Raji (cell line): ENCODE data around the gene POT1.

ENCODE experiments used
- POLR2A ChIP-seq: IDR thresholded peaks from 2 replicates; pipeline ENCODE4 v1.6.1; 2011; ENCODE audit warnings: low read depth, low read length, control low read depth; ENCODE audit not compliant: insufficient read depth

Gene POT1

GRCh38 chr7:124915242-124915641, 14.4 kb downstream of the POT1 start:
- no peak for TF ChIP-seq POLR2A

DNA sequence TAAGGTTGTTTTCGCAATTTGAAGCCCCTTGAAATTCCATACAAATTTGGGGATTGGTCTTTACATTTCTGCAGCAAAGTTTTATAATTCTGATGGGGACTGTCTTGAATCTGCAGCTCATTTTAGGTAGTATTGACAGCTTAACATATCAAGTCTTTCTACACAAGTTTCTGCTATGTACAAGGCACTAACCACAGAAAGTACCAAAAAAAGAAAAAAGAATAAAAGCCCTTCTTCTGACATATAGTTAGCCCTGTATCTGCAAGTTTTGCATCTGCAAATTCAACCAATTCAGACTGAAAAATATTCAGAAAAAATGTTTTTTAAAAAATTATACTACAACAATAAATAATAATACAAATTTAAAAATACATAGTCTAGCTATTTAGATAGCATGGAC, 15.3 kb downstream of the POT1 start:
- no peak for TF ChIP-seq POLR2A

- TF ChIP-seq POLR2A = no peak
Observed at GRCh38 chr7:124912972-124913371, 16.7 kb downstream of the POT1 start.

DNA sequence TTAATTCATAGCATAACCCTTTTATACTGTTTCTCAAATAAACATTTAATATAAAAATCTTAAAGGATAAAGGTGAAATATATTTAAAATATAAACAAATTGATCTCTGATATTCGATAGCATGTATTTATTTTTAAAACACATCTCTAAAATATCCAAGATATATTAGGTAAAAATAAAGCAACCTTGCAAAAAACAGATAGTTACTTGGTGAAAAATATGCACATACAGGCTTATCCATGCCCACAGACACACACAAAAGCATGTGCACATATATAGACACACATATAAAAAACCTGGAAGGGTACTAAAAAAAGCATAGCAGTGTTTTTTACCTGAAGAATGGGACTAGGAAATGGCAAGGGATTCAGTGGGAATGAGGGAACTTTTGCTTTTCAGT, 19.8 kb downstream of the POT1 start:
- TF ChIP-seq POLR2A = no peak

DNA sequence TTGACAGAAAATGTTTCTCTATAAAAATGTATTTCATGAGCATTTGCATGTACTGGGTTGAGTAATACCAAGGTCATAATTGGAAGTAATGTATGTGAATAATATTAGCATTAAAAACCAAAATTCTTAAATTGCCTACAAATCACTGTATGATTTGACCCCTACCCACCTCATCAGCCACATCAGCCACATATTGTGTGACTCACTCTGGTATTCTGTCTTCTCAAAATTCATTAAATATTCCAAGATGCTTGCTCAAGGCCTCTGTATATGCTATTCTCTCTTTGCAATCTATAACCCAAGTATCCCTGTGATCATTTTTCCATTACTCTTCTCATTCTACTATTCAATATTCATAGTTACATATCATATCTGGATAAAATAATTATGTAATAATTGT, 21.4 kb downstream of the POT1 start:
- no peak for TF ChIP-seq POLR2A

DNA sequence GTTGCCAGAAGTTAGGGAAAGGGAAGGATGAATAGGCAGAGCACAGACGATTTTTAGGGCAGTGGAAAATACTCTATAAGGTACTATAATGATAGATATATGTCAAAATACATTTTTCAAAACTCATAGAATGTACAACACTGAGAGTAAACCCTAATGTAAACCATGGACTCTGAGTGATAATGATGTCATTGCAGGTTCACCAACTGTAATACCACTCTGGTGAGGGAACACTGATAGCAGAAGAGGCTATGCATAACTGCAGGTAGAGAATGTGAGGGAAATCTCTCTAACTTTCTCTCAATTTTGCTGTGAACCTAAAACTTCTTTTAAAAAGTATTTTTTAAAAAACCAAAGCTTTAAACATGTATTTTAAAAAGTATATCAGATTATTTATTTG, 22.1 kb downstream of the POT1 start:
- TF ChIP-seq POLR2A = no peak

- no peak for TF ChIP-seq POLR2A
Observed at GRCh38 chr7:124898531-124898930, 31.1 kb downstream of the POT1 start.

- TF ChIP-seq POLR2A = no peak
Observed at GRCh38 chr7:124896001-124896400, 33.6 kb downstream of the POT1 start.

GRCh38 chr7:124893140-124893827, 36.3 kb downstream of the POT1 start:
- TF ChIP-seq POLR2A = no peak

- no peak for TF ChIP-seq POLR2A
Observed at GRCh38 chr7:124887247-124887646, 42.4 kb downstream of the POT1 start.

DNA sequence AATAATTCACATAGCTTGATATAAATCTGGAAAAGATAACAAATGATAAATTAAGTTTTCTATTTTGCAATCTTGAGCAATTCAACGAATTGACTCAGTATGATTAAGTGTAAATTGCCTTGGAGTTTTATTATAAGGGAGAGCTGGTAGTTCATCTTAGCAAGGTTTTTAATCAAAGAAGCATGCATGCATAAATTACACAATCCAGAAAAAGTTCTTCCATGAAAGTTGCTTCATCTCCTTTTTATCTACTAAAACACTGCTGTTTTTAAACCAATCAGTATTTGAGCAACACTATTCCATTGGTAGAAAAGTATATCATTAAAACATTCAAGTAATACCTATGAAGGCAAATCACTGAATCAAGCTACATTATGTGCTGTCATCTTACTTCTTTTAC, 47.6 kb downstream of the POT1 start:
- no peak for TF ChIP-seq POLR2A

DNA sequence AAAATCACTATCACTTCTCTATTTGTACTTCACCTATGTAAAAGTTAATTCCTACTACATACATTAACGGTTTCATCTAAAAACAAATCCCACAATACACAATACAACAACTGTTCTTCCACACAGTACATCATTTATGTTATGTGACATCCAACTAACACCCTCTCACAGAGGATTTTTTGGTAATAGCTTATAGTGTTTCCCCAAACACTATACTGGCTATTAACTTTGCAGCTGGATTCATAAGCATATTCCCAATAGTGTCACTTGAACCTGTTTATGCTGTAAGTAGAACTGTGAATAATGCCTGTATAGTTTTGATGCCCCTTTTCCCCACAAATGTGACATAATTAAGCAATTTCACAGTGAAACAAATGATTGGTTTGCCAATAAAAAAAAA, 49.9 kb downstream of the POT1 start:
- no peak for TF ChIP-seq POLR2A

DNA sequence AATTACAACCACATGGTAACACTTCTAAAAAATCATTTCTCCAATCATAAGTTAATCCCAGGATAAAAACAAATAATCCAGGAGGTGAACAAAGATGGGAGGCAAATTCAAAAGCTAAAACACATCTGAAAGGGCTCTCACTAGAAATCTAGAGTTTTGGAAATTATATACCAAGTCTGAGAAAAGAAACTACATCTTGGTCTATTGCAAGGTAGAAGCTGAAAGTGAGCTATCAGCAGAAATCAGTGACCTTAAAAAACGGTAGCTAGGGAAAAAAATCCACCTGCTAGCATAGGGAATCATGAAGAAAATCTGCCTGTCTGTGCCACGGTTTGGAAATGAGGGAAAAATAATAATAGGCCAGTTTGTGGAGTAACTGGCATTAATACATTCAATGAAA, 50.5 kb downstream of the POT1 start:
- TF ChIP-seq POLR2A = no peak

DNA sequence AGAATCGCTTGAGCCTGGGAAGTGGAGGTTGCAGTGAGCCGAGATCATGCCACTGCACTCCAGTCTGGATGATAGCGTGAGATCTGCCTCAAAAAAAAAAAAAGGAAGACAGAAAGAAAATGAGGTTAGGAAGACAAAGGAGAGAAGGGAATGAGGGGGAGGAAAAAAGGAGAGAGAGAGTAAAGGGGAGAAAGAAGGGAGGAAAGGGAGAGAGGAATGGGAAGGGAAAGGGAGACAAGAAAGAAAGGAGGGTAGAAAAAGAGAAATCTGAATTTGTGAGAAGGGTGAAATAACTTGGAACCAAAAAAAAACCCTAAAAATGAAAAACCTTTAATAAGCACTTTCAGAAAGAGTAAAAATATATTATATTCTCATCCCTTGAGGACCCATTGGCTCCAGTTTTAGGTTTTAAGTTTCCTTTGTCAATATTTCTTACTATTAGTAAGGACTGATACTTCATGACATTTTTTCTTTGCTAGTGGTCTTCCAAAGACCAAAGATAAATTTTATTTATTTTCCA, 54.9 kb downstream of the POT1 start:
- no peak for TF ChIP-seq POLR2A

GRCh38 chr7:124857672-124858235, 71.9 kb downstream of the POT1 start:
- no peak for TF ChIP-seq POLR2A

GRCh38 chr7:124856299-124856888, 73.2 kb downstream of the POT1 start:
- TF ChIP-seq POLR2A = no peak
